ENCODE measurements around the gene ZNF354B.

- TF ChIP-seq EZH2 (IDR thresholded peaks at IDR 0.05; ENCODE audit: borderline replicate concordance, low read depth, low read length, severe bottlenecking) (no peak), CTCF (IDR thresholded peaks at IDR 0.05; ENCODE audit: extremely low read depth in 1 of 2, insufficient read depth in 1 of 2, low read depth in 1 of 2, low read length in 2 of 2) (no peak), POLR2AphosphoS5 (IDR thresholded peaks at IDR 0.05; ENCODE audit: insufficient read depth, low read depth, low read length) (no peak), POLR2A (IDR thresholded peaks at IDR 0.05; ENCODE audit: low read depth, low read length) (no peak), GATA2 (IDR thresholded peaks at IDR 0.05; ENCODE audit: insufficient read depth, insufficient read length, low read depth, low read length) (no peak), JUN (IDR thresholded peaks at IDR 0.05; ENCODE audit: borderline replicate concordance, insufficient read depth, insufficient read length, low read depth) (no peak), MAX (IDR thresholded peaks at IDR 0.05; ENCODE audit: insufficient read depth, insufficient read length) (no peak), FOS (IDR thresholded peaks at IDR 0.05; ENCODE audit: borderline replicate concordance, insufficient read depth, low read length) (no peak)
These were observed 12.5 kb downstream of the ZNF354B start for GRCh38 chr5:178872302-178872701.
